ENCODE results near the gene ZFP82.

GRCh38 chr19:36449059-36449670, 30.7 kb upstream of the ZFP82 start:
- no peak for TF ChIP-seq CTCF (conservative IDR thresholded peaks at IDR 0.05)
- TF ChIP-seq ZFX (IDR thresholded peaks at IDR 0.05): no peak
